Retinal pigment epithelial cell (primary cell): Measurements from ENCODE around the gene HABP4.
A peak's percentile ranks its signal among the peaks of the same experiment; 100 is the strongest.

Experiments used
- DNase-seq: peaks from one replicate; pipeline ENCODE4 v3.0.0-alpha.2; 2010; ENCODE audit warnings: low read depth
- H3K4me3 ChIP-seq: 2 replicates; pipeline ENCODE4 v1.5.1; 2011; ENCODE audit warnings: mild to moderate bottlenecking, low read length, control low read depth, moderate library complexity
- CTCF ChIP-seq: conservative IDR thresholded peaks from 2 replicates; pipeline ENCODE4 v1.5.1; 2011; ENCODE audit warnings: low read depth, low read length, control low read depth, inconsistent platforms

Gene HABP4

GRCh38 chr9:96436456-96437126 is 13.4 kb upstream of the HABP4 start:
- TF ChIP-seq CTCF: no peak
- no peak for DNase-seq
- no peak overlapping the region for H3K4me3 ChIP-seq

- no peak for DNase-seq
- no peak for TF ChIP-seq CTCF
- no peak overlapping the region for H3K4me3 ChIP-seq
Observed at GRCh38 chr9:96437454-96437853, 12.5 kb upstream of the HABP4 start.

GRCh38 chr9:96440671-96441199 is 9.2 kb upstream of the HABP4 start:
- TF ChIP-seq CTCF: no peak
- no peak overlapping the region for H3K4me3 ChIP-seq
- no peak for DNase-seq

GRCh38 chr9:96441798-96442445 is 8.0 kb upstream of the HABP4 start:
- peak; percentile 61 for TF ChIP-seq CTCF
- no peak for DNase-seq
- H3K4me3 ChIP-seq: no peak overlapping the region

GRCh38 chr9:96442491-96442890 is 7.5 kb upstream of the HABP4 start:
- no peak for DNase-seq

DNA sequence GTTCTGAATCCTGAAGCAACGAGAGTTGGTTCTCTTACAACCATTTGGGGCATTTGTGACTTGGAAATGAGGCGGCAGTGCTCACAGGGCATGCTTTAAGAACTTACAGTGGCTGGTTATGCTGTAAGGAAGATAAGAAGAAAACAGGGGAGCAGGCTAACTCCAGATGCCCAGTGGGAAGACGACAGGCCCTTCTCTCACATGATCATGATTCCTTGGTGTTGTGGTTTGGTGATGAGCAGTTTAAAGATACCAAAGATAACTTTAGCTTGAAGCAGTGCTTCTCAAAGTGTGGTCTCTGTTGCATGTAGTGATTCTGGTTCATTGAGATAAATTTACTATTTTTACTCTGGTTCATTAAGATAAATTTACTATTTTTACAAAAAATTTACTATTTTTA is 2.6 kb upstream of the HABP4 start:
- TF ChIP-seq CTCF: no peak
- no peak for DNase-seq
- H3K4me3 ChIP-seq: no peak overlapping the region

More at GRCh38 chr9:96442491-96442890, 7.5 kb upstream of the HABP4 start:
- no peak for TF ChIP-seq CTCF
- no peak overlapping the region for H3K4me3 ChIP-seq

DNA sequence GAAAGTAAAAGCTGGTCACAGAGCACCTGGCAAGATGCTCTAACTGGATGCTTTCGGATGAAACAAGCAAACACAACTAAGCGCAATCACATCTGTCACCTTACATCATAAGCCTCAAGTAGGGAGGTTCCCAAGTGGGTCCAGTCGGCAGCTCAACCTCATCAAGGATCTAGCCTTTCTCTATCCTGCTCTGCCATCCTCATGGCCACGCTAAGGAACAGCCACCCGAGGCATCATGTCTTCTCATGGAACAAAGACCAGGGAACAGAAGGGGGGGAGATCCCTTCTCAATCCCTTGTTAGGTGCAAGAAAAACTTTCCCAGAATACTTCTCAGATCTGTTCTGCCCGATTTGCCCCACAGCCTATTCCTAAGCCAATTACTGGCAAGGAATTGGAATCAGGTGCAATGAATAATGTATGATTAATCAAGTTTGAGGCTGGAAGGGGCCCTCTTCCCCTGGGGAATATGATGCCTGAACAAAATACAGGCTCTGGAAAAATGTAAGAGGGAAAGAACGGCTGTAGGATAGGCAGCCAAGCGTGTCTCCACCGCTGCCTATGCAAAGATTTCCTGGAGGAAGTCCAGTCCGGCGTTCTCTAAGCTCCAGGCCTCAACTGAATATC is 1.3 kb upstream of the HABP4 start:
- H3K4me3 ChIP-seq: no peak overlapping the region
- peak; percentile 19 for DNase-seq
- no peak for TF ChIP-seq CTCF
